Colonic mucosa (tissue), 4 donors: ENCODE measurements around the gene SKOR1. TPM values are rescaled to one million over a fixed set of nuclear protein-coding genes. Genes with fewer than 3 reads are reported as not detected.

Source experiments
- DNase-seq: peaks from one replicate; pipeline ENCODE4 v3.0.0-alpha.2; 2020
- H3K27ac ChIP-seq: fragments of 200-600 bp; one replicate; pipeline ENCODE4 v1.8.0; 2021
- H3K27me3 ChIP-seq: fragments of 200-600 bp; one replicate; pipeline ENCODE4 v1.8.0; 2021
- H3K36me3 ChIP-seq: fragments of 200-600 bp; one replicate; pipeline ENCODE4 v1.8.0; 2021
- H3K4me1 ChIP-seq: fragments of 200-600 bp; one replicate; pipeline ENCODE4 v1.8.0; 2021; ENCODE audit warnings: mild to moderate bottlenecking
- H3K4me3 ChIP-seq: fragments of 200-600 bp; one replicate; pipeline ENCODE4 v1.8.0; 2021
- H3K9ac ChIP-seq, 2 donors: one replicate each; pipeline ENCODE4 v1.7.0; 2013; ENCODE audit warnings: control low read depth in 2 of 2, low read depth in 2 of 2, low read length in 2 of 2
- H3K9me3 ChIP-seq: fragments of 200-600 bp; one replicate; pipeline ENCODE4 v1.8.0; 2021
- intact Hi-C: fragments of 100-400 bp; cut with DNase I; formaldehyde crosslinking; loops from one replicate; pipeline ENCODE4 v1.14.1; 2022
- total RNA-seq, 2 donors: library from RNA; stranded (reverse); fragmentation: NEBNext Ultra II Directional in 1 of 2; extraction: Animal tissue kit (Norgen Biotek cat#: 25700) in 1 of 2; gene quantifications; one replicate each; pipeline ENCODE4 v1.2.1, GENCODE V29; 2021
- TF ChIP-seq, protein P1 (sequence below): fragments of 200-600 bp; IDR thresholded peaks from one replicate; pipeline ENCODE4 v1.8.0; 2022; ENCODE audit warnings: antibody characterized with exemption, mild to moderate bottlenecking
- donor health status: healthy.
- donor health status: DM: no; HTN: no; CAD: no.
- donor health status: DM: no; HTN: no; CAD: no.

The SKOR1 gene
- total RNA-seq, 2 donors from 2014 or later = 0.10 to 0.19 TPM

DNA sequence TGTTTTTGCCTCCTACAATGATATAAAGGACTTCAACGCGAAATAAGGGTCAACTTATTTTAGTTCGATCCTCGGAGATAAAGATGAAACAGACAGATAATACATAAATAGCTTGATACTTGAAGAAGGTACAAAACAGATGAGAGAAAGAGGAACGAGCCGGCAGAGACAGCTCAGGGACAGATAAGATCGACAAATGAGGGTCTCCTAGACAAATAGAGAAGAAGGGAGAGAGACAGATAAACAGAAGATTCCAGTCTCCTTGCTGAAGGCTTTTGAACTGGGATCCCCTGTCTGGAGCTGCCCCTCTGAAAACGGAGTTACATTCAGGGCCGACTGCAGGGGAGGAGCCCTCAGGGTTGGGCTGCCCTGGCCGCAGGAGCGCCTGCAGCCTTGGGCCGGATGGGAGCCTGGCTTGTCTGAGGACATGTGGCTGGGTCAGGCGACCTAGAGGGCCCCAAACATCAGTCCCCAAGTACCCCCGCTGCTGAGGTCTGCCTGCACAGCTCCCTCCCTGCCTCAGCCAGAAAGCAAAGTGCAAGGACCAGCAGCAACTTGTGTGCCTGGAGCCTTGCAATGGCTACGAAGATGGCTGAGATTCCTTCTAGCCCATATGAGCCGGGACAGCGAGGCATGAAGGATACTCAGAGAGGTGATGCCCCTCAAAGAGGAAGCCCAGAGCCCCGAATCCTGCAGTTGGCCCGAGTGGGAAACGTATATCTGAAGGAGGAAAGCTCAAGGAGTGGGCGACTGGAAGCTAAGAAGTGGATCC is 926 bp upstream of the SKOR1 start:
- intact Hi-C loops = no loop called here
- Histone ChIP-seq H3K9ac (no peak overlapping the region), H3K27ac (no peak overlapping the region), H3K4me1 (peaks cover 21% of the 10 kb centered on the region), H3K9me3 (no peaks in the 10 kb centered on the region), H3K27me3 (peaks cover 99% of the 10 kb centered on the region), H3K4me3 (no peak overlapping the region), H3K36me3 (no peaks in the 10 kb centered on the region)
- TF ChIP-seq, protein P1, sequence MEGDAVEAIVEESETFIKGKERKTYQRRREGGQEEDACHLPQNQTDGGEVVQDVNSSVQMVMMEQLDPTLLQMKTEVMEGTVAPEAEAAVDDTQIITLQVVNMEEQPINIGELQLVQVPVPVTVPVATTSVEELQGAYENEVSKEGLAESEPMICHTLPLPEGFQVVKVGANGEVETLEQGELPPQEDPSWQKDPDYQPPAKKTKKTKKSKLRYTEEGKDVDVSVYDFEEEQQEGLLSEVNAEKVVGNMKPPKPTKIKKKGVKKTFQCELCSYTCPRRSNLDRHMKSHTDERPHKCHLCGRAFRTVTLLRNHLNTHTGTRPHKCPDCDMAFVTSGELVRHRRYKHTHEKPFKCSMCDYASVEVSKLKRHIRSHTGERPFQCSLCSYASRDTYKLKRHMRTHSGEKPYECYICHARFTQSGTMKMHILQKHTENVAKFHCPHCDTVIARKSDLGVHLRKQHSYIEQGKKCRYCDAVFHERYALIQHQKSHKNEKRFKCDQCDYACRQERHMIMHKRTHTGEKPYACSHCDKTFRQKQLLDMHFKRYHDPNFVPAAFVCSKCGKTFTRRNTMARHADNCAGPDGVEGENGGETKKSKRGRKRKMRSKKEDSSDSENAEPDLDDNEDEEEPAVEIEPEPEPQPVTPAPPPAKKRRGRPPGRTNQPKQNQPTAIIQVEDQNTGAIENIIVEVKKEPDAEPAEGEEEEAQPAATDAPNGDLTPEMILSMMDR = no peak
- no peak for DNase-seq

DNA sequence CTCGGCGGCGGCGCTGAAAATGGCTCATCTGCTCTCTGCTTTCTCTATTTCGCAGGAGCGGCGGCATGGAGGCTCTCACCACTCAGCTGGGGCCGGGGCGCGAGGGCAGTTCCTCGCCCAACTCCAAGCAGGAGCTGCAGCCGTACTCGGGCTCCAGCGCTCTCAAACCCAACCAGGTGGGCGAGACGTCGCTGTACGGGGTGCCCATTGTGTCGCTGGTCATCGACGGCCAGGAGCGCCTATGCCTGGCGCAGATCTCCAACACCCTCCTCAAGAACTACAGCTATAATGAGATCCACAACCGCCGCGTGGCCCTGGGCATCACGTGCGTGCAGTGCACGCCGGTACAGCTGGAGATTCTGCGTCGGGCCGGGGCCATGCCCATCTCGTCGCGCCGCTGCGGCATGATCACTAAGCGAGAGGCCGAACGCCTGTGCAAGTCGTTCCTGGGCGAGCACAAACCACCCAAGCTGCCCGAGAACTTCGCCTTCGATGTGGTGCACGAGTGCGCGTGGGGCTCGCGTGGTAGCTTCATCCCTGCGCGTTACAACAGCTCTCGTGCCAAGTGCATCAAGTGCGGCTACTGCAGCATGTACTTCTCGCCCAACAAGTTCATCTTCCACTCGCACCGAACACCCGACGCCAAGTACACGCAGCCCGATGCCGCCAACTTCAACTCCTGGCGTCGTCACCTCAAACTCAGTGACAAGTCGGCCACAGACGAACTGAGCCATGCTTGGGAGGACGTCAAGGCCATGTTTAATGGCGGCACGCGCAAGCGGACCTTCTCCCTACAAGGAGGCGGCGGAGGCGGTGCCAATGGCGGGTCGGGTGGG is 790 bp downstream of the SKOR1 start:
- Histone ChIP-seq H3K27ac (no peak overlapping the region), H3K4me3 (peak overlapping the region; percentile 3), H3K9ac (no peak overlapping the region), H3K4me1 (peaks cover 21% of the 10 kb centered on the region), H3K27me3 (peaks cover 100% of the 10 kb centered on the region), H3K9me3 (no peaks in the 10 kb centered on the region), H3K36me3 (no peaks in the 10 kb centered on the region)
- no peak for DNase-seq
- TF ChIP-seq, protein P1 = no peak
- intact Hi-C loops = no loop called here

DNA sequence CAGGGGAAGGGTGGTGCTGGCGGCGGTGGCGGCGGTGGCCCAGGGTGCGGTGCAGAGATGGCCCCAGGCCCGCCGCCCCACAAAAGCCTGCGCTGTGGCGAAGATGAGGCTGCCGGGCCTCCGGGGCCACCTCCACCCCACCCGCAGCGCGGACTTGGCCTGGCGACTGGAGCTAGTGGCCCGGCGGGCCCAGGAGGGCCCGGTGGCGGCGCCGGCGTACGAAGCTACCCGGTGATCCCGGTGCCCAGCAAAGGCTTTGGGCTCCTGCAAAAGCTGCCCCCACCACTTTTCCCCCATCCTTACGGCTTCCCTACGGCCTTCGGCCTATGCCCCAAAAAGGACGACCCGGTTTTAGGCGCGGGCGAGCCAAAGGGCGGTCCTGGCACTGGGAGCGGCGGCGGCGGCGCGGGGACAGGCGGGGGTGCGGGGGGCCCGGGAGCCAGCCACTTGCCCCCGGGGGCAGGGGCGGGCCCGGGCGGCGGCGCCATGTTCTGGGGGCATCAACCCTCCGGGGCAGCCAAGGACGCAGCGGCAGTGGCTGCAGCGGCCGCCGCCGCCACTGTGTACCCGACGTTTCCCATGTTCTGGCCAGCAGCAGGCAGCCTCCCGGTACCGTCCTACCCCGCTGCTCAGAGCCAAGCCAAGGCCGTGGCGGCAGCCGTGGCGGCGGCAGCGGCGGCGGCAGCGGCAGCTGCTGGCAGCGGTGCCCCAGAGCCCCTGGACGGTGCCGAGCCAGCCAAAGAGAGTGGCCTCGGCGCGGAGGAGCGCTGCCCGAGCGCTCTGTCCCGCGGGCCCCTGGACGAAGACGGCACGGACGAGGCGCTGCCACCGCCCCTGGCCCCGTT is 1.6 kb downstream of the SKOR1 start:
- Histone ChIP-seq H3K9me3 (no peaks in the 10 kb centered on the region), H3K9ac (no peak overlapping the region), H3K27me3 (peaks cover 98% of the 10 kb centered on the region), H3K36me3 (no peaks in the 10 kb centered on the region), H3K4me1 (peaks cover 21% of the 10 kb centered on the region), H3K4me3 (no peak overlapping the region), H3K27ac (no peak overlapping the region)
- TF ChIP-seq, protein P1 = no peak
- DNase-seq = no peak
- intact Hi-C loops = no loop called here

DNA sequence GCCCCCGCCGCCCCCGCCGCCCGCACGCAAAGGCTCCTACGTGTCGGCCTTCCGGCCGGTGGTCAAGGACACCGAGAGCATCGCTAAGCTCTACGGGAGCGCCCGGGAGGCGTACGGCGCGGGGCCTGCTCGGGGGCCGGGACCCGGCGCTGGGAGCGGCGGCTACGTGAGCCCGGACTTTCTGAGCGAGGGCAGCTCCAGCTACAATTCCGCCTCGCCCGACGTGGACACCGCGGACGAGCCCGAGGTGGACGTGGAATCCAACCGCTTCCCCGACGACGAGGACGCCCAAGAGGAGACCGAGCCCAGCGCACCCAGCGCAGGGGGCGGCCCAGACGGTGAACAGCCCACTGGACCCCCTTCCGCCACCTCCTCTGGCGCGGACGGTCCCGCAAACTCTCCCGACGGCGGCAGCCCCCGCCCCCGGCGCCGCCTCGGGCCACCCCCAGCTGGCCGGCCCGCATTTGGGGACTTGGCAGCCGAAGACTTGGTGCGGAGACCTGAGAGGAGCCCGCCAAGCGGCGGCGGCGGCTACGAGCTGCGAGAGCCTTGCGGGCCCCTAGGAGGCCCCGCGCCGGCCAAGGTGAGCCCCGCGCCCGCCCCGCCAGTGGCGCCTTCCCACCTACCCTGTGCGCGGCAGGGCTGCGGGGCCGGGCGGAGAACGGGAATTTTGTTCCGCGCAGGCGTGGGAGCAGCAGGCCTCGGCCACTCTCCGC is 2.4 kb downstream of the SKOR1 start:
- TF ChIP-seq, protein P1 = no peak
- no peak for DNase-seq
- Histone ChIP-seq H3K9me3 (no peaks in the 10 kb centered on the region), H3K9ac (no peak overlapping the region), H3K4me1 (peaks cover 21% of the 10 kb centered on the region), H3K4me3 (peak overlapping the region; percentile 12), H3K27ac (no peak overlapping the region), H3K36me3 (no peaks in the 10 kb centered on the region), H3K27me3 (peaks cover 98% of the 10 kb centered on the region)
- intact Hi-C loops = no loop called here
